SU-DHL-6 (cell line): ENCODE measurements around the gene LZTS2.

Experiments
- CTCF ChIP-seq: fragments of 200-600 bp; sonication (generic); IDR thresholded peaks from one replicate; pipeline ENCODE4 v1.5.1; 2017; ENCODE audit warnings: antibody characterized with exemption, mild to moderate bottlenecking, low read length, moderate library complexity; ENCODE audit not compliant: insufficient read depth, poor library complexity, severe bottlenecking
- EZH2phosphoT487 ChIP-seq: fragments of 200-600 bp; sonication (generic), shearing (Covaris generic); conservative IDR thresholded peaks from 2 replicates; pipeline ENCODE4 v1.6.1; 2018; ENCODE audit warnings: mild to moderate bottlenecking, antibody characterized with exemption, low read length, moderate library complexity, mixed read lengths

GRCh38 chr10:100968863-100969186 is 30.8 kb upstream of the LZTS2 start:
- no peak for TF ChIP-seq CTCF
- no peak for TF ChIP-seq EZH2phosphoT487
